ENCODE data around the gene SIGLEC8. TPM values are rescaled to one million over a fixed set of nuclear protein-coding genes. Genes with fewer than 3 reads are reported as not detected.

Gene SIGLEC8
- total RNA-seq, 4 donors from 2014 or later, result 0.20 to 5.5 (median 0.87) TPM

- H3K27me3 ChIP-seq, result peaks cover 0 to 21% of the 10 kb centered on the region in 2 donors
- 50 to 55% methylated on average over 5 of the region's 5 CpGs for WGBS, 2 donors
- no peaks in the 10 kb centered on the region for H3K9me3 ChIP-seq
- TF ChIP-seq POLR2A (IDR thresholded peaks at IDR 0.05), result no peak
- no peak for TF ChIP-seq EP300 (IDR thresholded peaks at IDR 0.05)
- TF ChIP-seq, protein P1, sequence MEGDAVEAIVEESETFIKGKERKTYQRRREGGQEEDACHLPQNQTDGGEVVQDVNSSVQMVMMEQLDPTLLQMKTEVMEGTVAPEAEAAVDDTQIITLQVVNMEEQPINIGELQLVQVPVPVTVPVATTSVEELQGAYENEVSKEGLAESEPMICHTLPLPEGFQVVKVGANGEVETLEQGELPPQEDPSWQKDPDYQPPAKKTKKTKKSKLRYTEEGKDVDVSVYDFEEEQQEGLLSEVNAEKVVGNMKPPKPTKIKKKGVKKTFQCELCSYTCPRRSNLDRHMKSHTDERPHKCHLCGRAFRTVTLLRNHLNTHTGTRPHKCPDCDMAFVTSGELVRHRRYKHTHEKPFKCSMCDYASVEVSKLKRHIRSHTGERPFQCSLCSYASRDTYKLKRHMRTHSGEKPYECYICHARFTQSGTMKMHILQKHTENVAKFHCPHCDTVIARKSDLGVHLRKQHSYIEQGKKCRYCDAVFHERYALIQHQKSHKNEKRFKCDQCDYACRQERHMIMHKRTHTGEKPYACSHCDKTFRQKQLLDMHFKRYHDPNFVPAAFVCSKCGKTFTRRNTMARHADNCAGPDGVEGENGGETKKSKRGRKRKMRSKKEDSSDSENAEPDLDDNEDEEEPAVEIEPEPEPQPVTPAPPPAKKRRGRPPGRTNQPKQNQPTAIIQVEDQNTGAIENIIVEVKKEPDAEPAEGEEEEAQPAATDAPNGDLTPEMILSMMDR (IDR thresholded peaks at IDR 0.05), result peak in 3 of 5 experiments; percentile 15 to 31 (median 30)
- H3K4me1 ChIP-seq, result no peaks in the 10 kb centered on the region
- DNase-seq (ENCODE audit: low spot score in 2 of 2), result peak in 1 of 2 donors; percentile 16
- no peak overlapping the region for H3K27ac ChIP-seq
- H3K36me3 ChIP-seq, result no peaks in the 10 kb centered on the region
- H3K4me3 ChIP-seq, result no peak overlapping the region
Observed at GRCh38 chr19:51439021-51439465, 19.2 kb downstream of the SIGLEC8 start.

- 66 to 73% methylated on average over 1 of the region's 1 CpG for WGBS, 2 donors
- Histone ChIP-seq H3K36me3 (no peaks in the 10 kb centered on the region), H3K27me3 (peaks cover 0 to 16% of the 10 kb centered on the region in 2 donors), H3K4me3 (no peak overlapping the region), H3K27ac (no peak overlapping the region), H3K4me1 (no peaks in the 10 kb centered on the region), H3K9me3 (no peaks in the 10 kb centered on the region)
- no peak for DNase-seq (ENCODE audit: low spot score in 2 of 2)
- TF ChIP-seq EP300 (IDR thresholded peaks at IDR 0.05), result peak in 1 of 2 donors; percentile 24
- no peak for TF ChIP-seq POLR2A (IDR thresholded peaks at IDR 0.05)
Observed at GRCh38 chr19:51434456-51434855, 23.8 kb downstream of the SIGLEC8 start.

DNA sequence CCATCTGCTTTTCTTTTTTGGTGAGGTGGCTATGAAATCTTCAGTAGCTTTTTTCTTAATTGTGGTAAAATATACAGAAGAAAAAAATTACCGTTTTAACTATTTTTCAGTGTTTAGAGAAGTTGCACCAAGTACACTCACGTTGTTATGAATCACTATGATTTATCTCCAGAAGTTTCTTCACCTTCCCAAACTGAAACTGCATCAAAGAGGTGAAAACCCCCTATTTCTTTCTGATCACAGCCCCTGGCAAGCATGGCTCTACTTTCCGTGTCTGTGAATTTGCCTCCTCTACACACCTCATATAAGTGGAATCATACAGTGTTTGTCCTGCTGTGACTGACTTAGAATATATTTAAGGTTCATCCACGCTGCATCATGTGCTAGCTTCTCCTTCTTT, 25.2 kb downstream of the SIGLEC8 start:
- no peaks in the 10 kb centered on the region for H3K36me3 ChIP-seq
- no peak overlapping the region for H3K27ac ChIP-seq
- H3K9me3 ChIP-seq, result no peaks in the 10 kb centered on the region
- H3K27me3 ChIP-seq, result peaks cover 0 to 6% of the 10 kb centered on the region in 2 donors
- H3K4me1 ChIP-seq, result no peaks in the 10 kb centered on the region
- H3K4me3 ChIP-seq, result no peak overlapping the region
- no peak for DNase-seq (ENCODE audit: low spot score in 2 of 2)
- TF ChIP-seq, protein P1 (IDR thresholded peaks at IDR 0.05), result no peak
- no peak for TF ChIP-seq POLR2A (IDR thresholded peaks at IDR 0.05)
- no peak for TF ChIP-seq EP300 (IDR thresholded peaks at IDR 0.05)
- 51 to 66% methylated on average over 4 of the region's 4 CpGs for WGBS, 2 donors

- no peak for DNase-seq (ENCODE audit: low spot score in 2 of 2)
- 51 to 65% methylated on average over 3 of the region's 3 CpGs for WGBS, 2 donors
- no peak overlapping the region for H3K4me3 ChIP-seq
- no peak overlapping the region for H3K27ac ChIP-seq
- no peaks in the 10 kb centered on the region for H3K9me3 ChIP-seq
- H3K4me1 ChIP-seq, result no peaks in the 10 kb centered on the region
- TF ChIP-seq, protein P1 (IDR thresholded peaks at IDR 0.05), result no peak
- TF ChIP-seq POLR2A (IDR thresholded peaks at IDR 0.05), result no peak
- TF ChIP-seq EP300 (IDR thresholded peaks at IDR 0.05), result peak; percentile 40 to 56
- no peaks in the 10 kb centered on the region for H3K27me3 ChIP-seq
- no peaks in the 10 kb centered on the region for H3K36me3 ChIP-seq
Observed at GRCh38 chr19:51431124-51431523, 27.1 kb downstream of the SIGLEC8 start.

- WGBS, 2 donors, result 45 to 58% methylated on average over 3 of the region's 3 CpGs
- H3K9me3 ChIP-seq, result no peaks in the 10 kb centered on the region
- no peaks in the 10 kb centered on the region for H3K27me3 ChIP-seq
- DNase-seq (ENCODE audit: low spot score in 2 of 2), result no peak
- no peak overlapping the region for H3K4me3 ChIP-seq
- H3K36me3 ChIP-seq, result no peaks in the 10 kb centered on the region
- no peak for TF ChIP-seq POLR2A (IDR thresholded peaks at IDR 0.05)
- TF ChIP-seq, protein P1 (IDR thresholded peaks at IDR 0.05), result no peak
- no peak for TF ChIP-seq EP300 (IDR thresholded peaks at IDR 0.05)
- H3K27ac ChIP-seq, result no peak overlapping the region
- H3K4me1 ChIP-seq, result no peaks in the 10 kb centered on the region
Observed at GRCh38 chr19:51430221-51430620, 28.0 kb downstream of the SIGLEC8 start.

GRCh38 chr19:51427201-51427600, 31.1 kb downstream of the SIGLEC8 start:
- no peak for TF ChIP-seq EP300 (IDR thresholded peaks at IDR 0.05)
- no peak for TF ChIP-seq POLR2A (IDR thresholded peaks at IDR 0.05)
- TF ChIP-seq, protein P1 (IDR thresholded peaks at IDR 0.05), result no peak
- no peaks in the 10 kb centered on the region for H3K9me3 ChIP-seq
- DNase-seq (ENCODE audit: low spot score in 2 of 2), result no peak
- 54 to 57% methylated on average over 3 of the region's 3 CpGs for WGBS, 2 donors
- H3K27ac ChIP-seq, result no peak overlapping the region
- no peak overlapping the region for H3K4me3 ChIP-seq
- H3K36me3 ChIP-seq, result no peaks in the 10 kb centered on the region
- H3K4me1 ChIP-seq, result no peaks in the 10 kb centered on the region
- H3K27me3 ChIP-seq, result peaks cover 0 to 6% of the 10 kb centered on the region in 2 donors
